GM12878 (cell line): ENCODE measurements around the gene PXMP2. TPM values are rescaled to one million over a fixed set of nuclear protein-coding genes. Genes with fewer than 3 reads are reported as not detected.
A peak's percentile ranks its signal among the peaks of the same experiment; 100 is the strongest.

Source experiments
- ATAC-seq: fragments of 200-7000 bp; cut with Tn5 transposase; 3 replicates; pipeline ENCODE4 v1.9.1; 2020; ENCODE audit warnings: mild to moderate bottlenecking, moderate library complexity
- BruUV-seq: library from RNA; stranded (reverse); fragments of 400-500 nt; replicated peaks from 2 replicates; lab custom pipeline; 2021; lab: Mats Ljungman, UMichigan
- CTCF ChIA-PET: fragments of 300-600 bp; sonication (Branson Sonifier 250); formaldehyde crosslinking; extraction: SDS; loops from one replicate; lab custom pipeline; 2021; ENCODE audit warnings: inconsistent platforms; lab: Yijun Ruan, JAX
- POLR2A ChIA-PET: fragments of 350-600 bp; formaldehyde crosslinking; extraction: SDS; loops from one replicate; lab custom pipeline; 2021; ENCODE audit warnings: inconsistent platforms; lab: Charles Lee
- RAD21 ChIA-PET: fragments of 300-600 bp; sonication (Branson Sonifier 250); formaldehyde crosslinking; loops from one replicate; lab custom pipeline; 2023; ENCODE audit warnings: antibody characterized with exemption; ENCODE audit not compliant: unreplicated experiment; lab: Charles Lee
- SMC1A ChIA-PET: fragments of 300-600 bp; sonication (Branson Sonifier 250); formaldehyde crosslinking; loops from one replicate; lab custom pipeline; 2023; ENCODE audit not compliant: unreplicated experiment, uncharacterized antibody; lab: Charles Lee
- DNase-seq: peaks from one replicate; pipeline ENCODE4 v3.0.0-alpha.2; 2011; ENCODE audit warnings: low read depth, low spot score
- FAIRE-seq: peaks from 3 replicates; lab custom pipeline; 2011; peaks lifted over from hg19 to GRCh38; lab: Jason Lieb, UNC
- H2AFZ ChIP-seq: 2 replicates; pipeline ENCODE4 v1.6.0; 2011; ENCODE audit warnings: low read depth, low read length, control low read depth; ENCODE audit not compliant: control insufficient read depth
- H3K27ac ChIP-seq: 2 replicates; pipeline ENCODE4 v1.5.1; 2011; ENCODE audit warnings: control low read depth; ENCODE audit not compliant: control insufficient read depth, insufficient read depth
- H3K27me3 ChIP-seq, 2 experiments: replicated peaks in 1 of 2; 2 replicates each; pipeline versions ENCODE4 v1.6.0 to v1.6.1; 2011; ENCODE audit warnings: low read length in 1 of 2; ENCODE audit not compliant: control insufficient read depth in 2 of 2, insufficient read depth in 2 of 2
- H3K36me3 ChIP-seq, 2 experiments: 2 replicates each; pipeline ENCODE4 v1.5.1; 2011; ENCODE audit warnings: low read length in 1 of 2; ENCODE audit not compliant: control insufficient read depth in 2 of 2, insufficient read depth in 2 of 2
- H3K4me1 ChIP-seq: 2 replicates; pipeline ENCODE4 v1.6.1; 2011; ENCODE audit warnings: mild to moderate bottlenecking, low read length, moderate library complexity, mixed read lengths; ENCODE audit not compliant: control insufficient read depth, insufficient read depth
- H3K4me2 ChIP-seq: 2 replicates; pipeline ENCODE4 v1.6.0; 2011; ENCODE audit warnings: control low read depth; ENCODE audit not compliant: control insufficient read depth, insufficient read depth
- H3K4me3 ChIP-seq: fragments of 200-600 bp; sonication (generic); 2 replicates; pipeline ENCODE4 v1.5.1; 2016
- H3K79me2 ChIP-seq: 2 replicates; pipeline ENCODE4 v1.6.0; 2011; ENCODE audit warnings: low read length; ENCODE audit not compliant: control insufficient read depth, insufficient read depth
- H3K9ac ChIP-seq: 2 replicates; pipeline ENCODE4 v1.8.0; 2011; ENCODE audit warnings: low read length, control low read depth, mixed read lengths; ENCODE audit not compliant: control insufficient read depth, insufficient read depth
- H3K9me3 ChIP-seq: replicated peaks from 3 replicates; pipeline ENCODE4 v1.5.1; 2011; ENCODE audit warnings: mild to moderate bottlenecking, low read length; ENCODE audit not compliant: control insufficient read depth, insufficient read depth
- H4K20me1 ChIP-seq: 2 replicates; pipeline ENCODE4 v1.6.0; 2011; ENCODE audit not compliant: control insufficient read depth, insufficient read depth
- CHD1 ChIP-seq: IDR thresholded peaks from 2 replicates; pipeline ENCODE4 v1.6.1; 2012; ENCODE audit warnings: low read depth, low read length, improper control_type of control experiment
- EED ChIP-seq: sonication (generic); IDR thresholded peaks from 2 replicates; pipeline ENCODE4 v1.6.1; 2016; ENCODE audit warnings: antibody characterized with exemption, low read depth
- NFXL1 ChIP-seq: fragments of 450-650 bp; IDR thresholded peaks from 2 replicates; pipeline ENCODE4 v1.6.1; 2017; ENCODE audit warnings: antibody characterized with exemption, mild to moderate bottlenecking, borderline replicate concordance
- NFYA ChIP-seq: IDR thresholded peaks from 2 replicates; pipeline ENCODE4 v1.6.1; 2011; ENCODE audit warnings: low read depth, mild to moderate bottlenecking, low read length, improper control_type of control experiment, borderline replicate concordance
- POLR2A ChIP-seq: IDR thresholded peaks from 2 replicates; pipeline ENCODE4 v1.6.1; 2011; ENCODE audit warnings: low read depth, mild to moderate bottlenecking, low read length
- TCF3 ChIP-seq: IDR thresholded peaks from 2 replicates; pipeline ENCODE4 v1.6.1; 2012; ENCODE audit warnings: low read depth, mild to moderate bottlenecking, low read length, borderline replicate concordance; ENCODE audit not compliant: insufficient read depth
- WGBS: methylation state at CpG from one replicate; pipeline ENCODE4 v1.1.6; 2016; ENCODE audit warnings: low lambda C conversion rate; ENCODE audit not compliant: insufficient replicate concordance, insufficient coverage; ENCODE audit errors: missing lambda C conversion rate; 5-methylcytosine and 5-hydroxymethylcytosine counted together
- in situ Hi-C: fragments of 300-500 bp; cut with MboI; formaldehyde crosslinking; loops from 9 replicates; pipeline ENCODE4 v1.14.3; 2018; ENCODE audit warnings: mixed read lengths
- intact Hi-C: fragments of 100-400 bp; cut with micrococcal nuclease; formaldehyde crosslinking; loops from one replicate; pipeline ENCODE4 v1.14.2; 2022; ENCODE audit not compliant: unreplicated experiment
- polyA plus RNA-seq, 11 experiments: library from polyadenylated mRNA; depleted of rRNA in 4 of 11; unstranded in 6 of 11; stranded (reverse) in 5 of 11; fragments of >200 nt; fragmentation: Nextera tagmentation in 4 of 11; fragmentation: Illumina TruSeq in 1 of 11; extraction: Ambion mirVana in 4 of 11; extraction: Trizol in 1 of 11; gene quantifications; 1 replicate in 1 of 11; 2 replicates in 10 of 11; pipeline versions ENCODE4 v1.2.1 to v1.2.3, GENCODE V29; 2011 to 2016; ENCODE audit warnings: inconsistent platforms in 2 of 11, missing spikeins in 2 of 11, low read depth in 1 of 11
- total RNA-seq, 4 experiments: library from RNA; depleted of rRNA in 3 of 4; stranded (reverse); fragments of >200 nt in 3 of 4; fragmentation: Illumina TruSeq in 1 of 4; extraction: Trizol in 1 of 4; gene quantifications; 2 replicates each; pipeline versions ENCODE4 v1.2.1 to v1.2.3, GENCODE V29; 2013 to 2021
- TF ChIP-seq, protein P1 (sequence below): IDR thresholded peaks from 2 replicates; pipeline ENCODE4 v1.6.1; 2011; ENCODE audit warnings: borderline replicate concordance, low read depth, mild to moderate bottlenecking, moderate library complexity, low read length; ENCODE audit not compliant: insufficient read depth, poor library complexity, severe bottlenecking

The PXMP2 gene
- total and polyA plus RNA-seq, 10 of the 15 experiments (the other 5 are each of a cell fraction or from before 2014, with no cell fraction given), result 4.0 to 97.8 (median 42.0) TPM

DNA sequence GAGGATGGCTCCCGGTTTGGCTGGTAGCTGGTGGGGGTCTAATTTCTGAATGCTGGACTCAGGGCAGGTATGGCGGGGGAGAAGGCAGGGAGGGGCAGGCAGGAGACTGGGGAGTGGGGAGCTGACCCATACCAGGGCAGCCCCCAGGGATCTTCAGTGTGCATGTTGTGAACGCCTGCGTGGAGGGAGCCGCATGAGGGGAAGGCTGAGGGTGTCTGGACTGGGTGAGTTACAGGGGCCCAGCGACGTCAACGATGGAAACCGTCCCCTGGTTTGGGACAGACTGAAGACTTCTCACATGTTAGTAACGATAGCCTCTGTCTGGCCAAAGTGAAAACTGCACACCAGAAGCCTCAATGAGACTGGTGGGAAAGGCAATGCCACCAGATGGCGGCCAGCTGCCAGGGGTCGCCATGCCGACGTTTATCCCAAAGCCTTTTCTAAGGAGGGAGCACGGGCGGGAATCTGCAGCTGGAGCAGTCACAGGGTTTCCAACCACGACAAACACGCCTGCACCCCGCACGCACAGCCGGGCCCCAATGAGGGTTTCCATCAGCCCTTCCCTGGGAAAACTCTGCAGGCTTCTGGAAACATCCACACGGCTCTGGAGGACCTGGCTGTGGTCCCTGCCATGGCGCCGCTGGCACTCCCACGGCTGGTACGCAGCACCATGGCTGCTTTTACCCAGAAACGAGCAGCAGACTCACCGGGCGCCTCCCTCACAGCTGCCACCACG lies 37.3 kb downstream of the PXMP2 start:
- ATAC-seq (no peak), FAIRE-seq (no peak), DNase-seq (no peak)
- intact Hi-C loops, result no loop called here
- in situ Hi-C loops, result no loop called here
- SMC1A ChIA-PET, result no interaction called here
- CTCF ChIA-PET, result no interaction called here
- Histone ChIP-seq H3K4me2 (no peak overlapping the region), H2AFZ (no peak overlapping the region), H3K27ac (no peak overlapping the region), H3K9ac (no peak overlapping the region), H3K79me2 (no peaks in the 10 kb centered on the region), H3K4me3 (no peak overlapping the region), H3K36me3 (peaks cover 30 to 48% of the 10 kb centered on the region in 2 experiments), H3K27me3 (no peaks in the 10 kb centered on the region), H3K4me1 (no peaks in the 10 kb centered on the region), H4K20me1 (0 out of 2 replicates have a peak, but pooled peaks cover 8% of the 10 kb centered on the region), H3K9me3 (no peaks in the 10 kb centered on the region; the same call in 2 of the 3 replicates)
- no TSS peak for BruUV-seq
- POLR2A ChIA-PET, result no interaction called here
- TF ChIP-seq CHD1 (no peak), TCF3 (no peak), EED (no peak), POLR2A (0 out of 2 replicates have a peak, but pooled peaks have one; percentile 11), NFYA (no peak), NFXL1 (no peak)
- TF ChIP-seq, protein P1, sequence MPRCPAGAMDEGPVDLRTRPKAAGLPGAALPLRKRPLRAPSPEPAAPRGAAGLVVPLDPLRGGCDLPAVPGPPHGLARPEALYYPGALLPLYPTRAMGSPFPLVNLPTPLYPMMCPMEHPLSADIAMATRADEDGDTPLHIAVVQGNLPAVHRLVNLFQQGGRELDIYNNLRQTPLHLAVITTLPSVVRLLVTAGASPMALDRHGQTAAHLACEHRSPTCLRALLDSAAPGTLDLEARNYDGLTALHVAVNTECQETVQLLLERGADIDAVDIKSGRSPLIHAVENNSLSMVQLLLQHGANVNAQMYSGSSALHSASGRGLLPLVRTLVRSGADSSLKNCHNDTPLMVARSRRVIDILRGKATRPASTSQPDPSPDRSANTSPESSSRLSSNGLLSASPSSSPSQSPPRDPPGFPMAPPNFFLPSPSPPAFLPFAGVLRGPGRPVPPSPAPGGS, result no peak
- WGBS, result 97% methylated on average over 28 of the region's 30 CpGs
- RAD21 ChIA-PET, result no interaction called here
